ENCODE results near the gene CPED1. TPM values are rescaled to one million over a fixed set of nuclear protein-coding genes. Genes with fewer than 3 reads are reported as not detected.
"Not testable (repeated sequence)": the region's sequence is repeated elsewhere in the genome, so short reads cannot be mapped to it uniquely, and the experiment has no call there.

The CPED1 gene
- total and polyA plus RNA-seq, 5 donors: 3.9 to 31.1 (median 28.0) TPM

- no peak overlapping the region for H3K27ac ChIP-seq (ENCODE audit: low read length)
- H3K4me3 ChIP-seq (ENCODE audit: low read length): no peak overlapping the region
- H3K9me3 ChIP-seq (ENCODE audit: control insufficient read depth, low read length): no peaks in the 10 kb centered on the region
- WGBS: 4% methylated on average over 1 of the region's 1 CpG
- no peaks in the 10 kb centered on the region for H3K4me1 ChIP-seq (ENCODE audit: control insufficient read depth, insufficient read depth, low read length)
- intact Hi-C loops (cut with DNase I): no loop called here
- H3K27me3 ChIP-seq (ENCODE audit: control insufficient read depth, insufficient read depth): no peaks in the 10 kb centered on the region
- DNase-seq (no peak), ATAC-seq (no peak)
These were observed 8.6 kb upstream of the CPED1 start for GRCh38 chr7:120979765-120980499.

- H3K27ac ChIP-seq (ENCODE audit: low read length): no peak overlapping the region
- no peaks in the 10 kb centered on the region for H3K27me3 ChIP-seq (ENCODE audit: control insufficient read depth, insufficient read depth)
- no peak overlapping the region for H3K4me3 ChIP-seq (ENCODE audit: low read length)
- H3K9me3 ChIP-seq (ENCODE audit: control insufficient read depth, low read length): no peaks in the 10 kb centered on the region
- no peak for DNase-seq
- H3K4me1 ChIP-seq (ENCODE audit: control insufficient read depth, insufficient read depth, low read length): no peaks in the 10 kb centered on the region
- no peak for ATAC-seq
- WGBS: 65% methylated on average over 1 of the region's 1 CpG
- intact Hi-C loops (cut with DNase I): no loop called here
These were observed 7.4 kb upstream of the CPED1 start for GRCh38 chr7:120981117-120981516.

- DNase-seq (no peak), ATAC-seq (no peak)
- intact Hi-C loops (cut with DNase I): no loop called here
- WGBS: 73% methylated on average over 4 of the region's 4 CpGs
- H3K27ac ChIP-seq (ENCODE audit: low read length): no peak overlapping the region
- no peak overlapping the region for H3K4me3 ChIP-seq (ENCODE audit: low read length)
- H3K27me3 ChIP-seq (ENCODE audit: control insufficient read depth, insufficient read depth): no peaks in the 10 kb centered on the region
- no peaks in the 10 kb centered on the region for H3K4me1 ChIP-seq (ENCODE audit: control insufficient read depth, insufficient read depth, low read length)
- no peaks in the 10 kb centered on the region for H3K9me3 ChIP-seq (ENCODE audit: control insufficient read depth, low read length)
These were observed 6.5 kb upstream of the CPED1 start for GRCh38 chr7:120981888-120982615.

GRCh38 chr7:120983592-120983991 lies 4.9 kb upstream of the CPED1 start:
- H3K9me3 ChIP-seq (ENCODE audit: control insufficient read depth, low read length); H3K27me3 ChIP-seq (ENCODE audit: control insufficient read depth, insufficient read depth); DNase-seq; H3K4me1 ChIP-seq (ENCODE audit: control insufficient read depth, insufficient read depth, low read length); H3K27ac ChIP-seq (ENCODE audit: low read length); H3K4me3 ChIP-seq (ENCODE audit: low read length); ATAC-seq; intact Hi-C loops (cut with DNase I): not testable (repeated sequence)
- 97% methylated on average over 5 of the region's 8 CpGs for WGBS

- no peak for ATAC-seq
These were observed 4.1 kb upstream of the CPED1 start for GRCh38 chr7:120984406-120984805.

GRCh38 chr7:120985130-120985758 lies 3.3 kb upstream of the CPED1 start:
- DNase-seq (no peak), ATAC-seq (no peak)
- Histone ChIP-seq H3K9me3 (ENCODE audit: control insufficient read depth, low read length) (no peaks in the 10 kb centered on the region), H3K4me1 (ENCODE audit: control insufficient read depth, insufficient read depth, low read length) (no peaks in the 10 kb centered on the region), H3K27ac (ENCODE audit: low read length) (no peak overlapping the region), H3K4me3 (ENCODE audit: low read length) (no peak overlapping the region), H3K27me3 (ENCODE audit: control insufficient read depth, insufficient read depth) (no peaks in the 10 kb centered on the region)
- WGBS: 18% methylated on average over 2 of the region's 2 CpGs
- intact Hi-C loops (cut with DNase I): loop anchor here in 3 of 4 donors (5.0 kb wide), 3 partner anchors 97 to 122 kb away; no protein-coding TSS in a partner anchor

More at GRCh38 chr7:120984406-120984805, 4.1 kb upstream of the CPED1 start:
- H3K27me3 ChIP-seq (ENCODE audit: control insufficient read depth, insufficient read depth): no peaks in the 10 kb centered on the region
- no peaks in the 10 kb centered on the region for H3K4me1 ChIP-seq (ENCODE audit: control insufficient read depth, insufficient read depth, low read length)
- no peak overlapping the region for H3K4me3 ChIP-seq (ENCODE audit: low read length)
- H3K9me3 ChIP-seq (ENCODE audit: control insufficient read depth, low read length): no peaks in the 10 kb centered on the region
- DNase-seq: no peak
- intact Hi-C loops (cut with DNase I): no loop called here
- WGBS: 90% methylated on average over 3 of the region's 3 CpGs
- H3K27ac ChIP-seq (ENCODE audit: low read length): no peak overlapping the region

GRCh38 chr7:120985839-120986238 lies 2.7 kb upstream of the CPED1 start:
- no peak for ATAC-seq
- H3K4me1 ChIP-seq (ENCODE audit: control insufficient read depth, insufficient read depth, low read length): no peaks in the 10 kb centered on the region
- no peak for DNase-seq
- H3K27ac ChIP-seq (ENCODE audit: low read length): no peak overlapping the region
- no peak overlapping the region for H3K4me3 ChIP-seq (ENCODE audit: low read length)
- WGBS: 89% methylated on average over 2 of the region's 2 CpGs
- intact Hi-C loops (cut with DNase I): loop anchor here in 3 of 4 donors (5.0 kb wide), 3 partner anchors 96 to 121 kb away; no protein-coding TSS in a partner anchor
- H3K9me3 ChIP-seq (ENCODE audit: control insufficient read depth, low read length): no peaks in the 10 kb centered on the region
- no peaks in the 10 kb centered on the region for H3K27me3 ChIP-seq (ENCODE audit: control insufficient read depth, insufficient read depth)

- no peaks in the 10 kb centered on the region for H3K9me3 ChIP-seq (ENCODE audit: control insufficient read depth, low read length)
- no peaks in the 10 kb centered on the region for H3K4me1 ChIP-seq (ENCODE audit: control insufficient read depth, insufficient read depth, low read length)
- DNase-seq (no peak), ATAC-seq (no peak)
- no peak overlapping the region for H3K4me3 ChIP-seq (ENCODE audit: low read length)
- intact Hi-C loops (cut with DNase I): loop anchor here in 3 of 4 donors (5.0 kb wide), 3 partner anchors 96 to 121 kb away; no protein-coding TSS in a partner anchor
- 87% methylated on average over 2 of the region's 2 CpGs for WGBS
- H3K27ac ChIP-seq (ENCODE audit: low read length): no peak overlapping the region
- H3K27me3 ChIP-seq (ENCODE audit: control insufficient read depth, insufficient read depth): no peaks in the 10 kb centered on the region
These were observed 1.9 kb upstream of the CPED1 start for GRCh38 chr7:120986650-120987049.

- ATAC-seq: no peak
- H3K27me3 ChIP-seq (ENCODE audit: control insufficient read depth, insufficient read depth): no peaks in the 10 kb centered on the region
- H3K4me1 ChIP-seq (ENCODE audit: control insufficient read depth, insufficient read depth, low read length): no peaks in the 10 kb centered on the region
- DNase-seq: no peak
- H3K27ac ChIP-seq (ENCODE audit: low read length): no peak overlapping the region
- H3K4me3 ChIP-seq (ENCODE audit: low read length): no peak overlapping the region
- WGBS: under 1% methylated on average over 3 of the region's 3 CpGs
- intact Hi-C loops (cut with DNase I): loop anchor here in 3 of 4 donors (5.0 kb wide), 3 partner anchors 95 to 120 kb away; no protein-coding TSS in a partner anchor
- H3K9me3 ChIP-seq (ENCODE audit: control insufficient read depth, low read length): no peaks in the 10 kb centered on the region
These were observed 1.2 kb upstream of the CPED1 start for GRCh38 chr7:120987280-120987679.

- Histone ChIP-seq H3K27me3 (ENCODE audit: control insufficient read depth, insufficient read depth) (no peaks in the 10 kb centered on the region), H3K4me1 (ENCODE audit: control insufficient read depth, insufficient read depth, low read length) (no peaks in the 10 kb centered on the region), H3K9me3 (ENCODE audit: control insufficient read depth, low read length) (no peaks in the 10 kb centered on the region), H3K4me3 (ENCODE audit: low read length) (peak overlapping the region; percentile 99), H3K27ac (ENCODE audit: low read length) (peak overlapping the region; percentile 96)
- whole genome bisulfite sequencing: under 1% methylated on average over 12 of the region's 12 CpGs
- DNase-seq: peak; percentile 93 to 97 (median 94)
- ATAC-seq: peak; percentile 93
- intact Hi-C loops (cut with DNase I): loop anchor here in 3 of 4 donors (2.0 to 5.0 kb wide), 4 partner anchors 93 to 119 kb away; no protein-coding TSS in a partner anchor
These were observed 574 bp upstream of the CPED1 start for GRCh38 chr7:120987683-120988590.
